H1 (cell line): Measurements from ENCODE around the gene NHLH1. TPM values are rescaled to one million over a fixed set of nuclear protein-coding genes. Genes with fewer than 3 reads are reported as not detected.

Experiments
- CTCF ChIA-PET: fragments of 300-600 bp; sonication (Branson Sonifier 250); formaldehyde crosslinking; loops from one replicate; lab custom pipeline; 2021; ENCODE audit not compliant: partially characterized antibody; lab: Charles Lee
- POLR2A ChIA-PET: fragments of 300-600 bp; sonication (Branson Sonifier 250); formaldehyde crosslinking; loops from one replicate; lab custom pipeline; 2021; ENCODE audit warnings: inconsistent platforms; ENCODE audit not compliant: partially characterized antibody; lab: Charles Lee
- DNase-seq, 2 experiments: peaks; one replicate each; pipeline versions ENCODE4 v3.0.0 to v3.0.0-alpha.2; 2010 to 2022; ENCODE audit warnings: low spot score in 2 of 2, low read depth in 1 of 2, mixed read lengths in 1 of 2
- FAIRE-seq: peaks from 2 replicates; lab custom pipeline; 2011; peaks lifted over from hg19 to GRCh38; lab: Jason Lieb, UNC
- H2AFZ ChIP-seq: 2 replicates; pipeline ENCODE4 v1.8.1; 2012; ENCODE audit warnings: low read length, inconsistent platforms
- H2AK5ac ChIP-seq: 2 replicates; pipeline ENCODE4 v1.6.1; 2013; ENCODE audit warnings: low read depth, low read length
- H2BK120ac ChIP-seq: replicated peaks from 2 replicates; pipeline ENCODE3; 2013; ENCODE audit warnings: low read depth, low read length, inconsistent platforms
- H2BK12ac ChIP-seq: 2 replicates; pipeline ENCODE4 v1.6.1; 2013; ENCODE audit warnings: low read depth, low read length
- H2BK15ac ChIP-seq: 2 replicates; pipeline ENCODE4 v1.6.1; 2013; ENCODE audit warnings: low read length
- H2BK20ac ChIP-seq: 2 replicates; pipeline ENCODE4 v1.6.1; 2013; ENCODE audit warnings: low read length
- H2BK5ac ChIP-seq: 2 replicates; pipeline ENCODE4 v1.6.1; 2013; ENCODE audit warnings: low read depth, low read length
- H3K14ac ChIP-seq: 2 replicates; pipeline ENCODE4 v1.6.1; 2013; ENCODE audit warnings: inconsistent platforms; ENCODE audit not compliant: insufficient read length
- H3K18ac ChIP-seq: 2 replicates; pipeline ENCODE4 v1.6.1; 2013; ENCODE audit warnings: low read length; ENCODE audit errors: extremely low read depth
- H3K23ac ChIP-seq: 2 replicates; pipeline ENCODE4 v1.6.1; 2013; ENCODE audit warnings: inconsistent platforms; ENCODE audit not compliant: insufficient read length
- H3K23me2 ChIP-seq: 2 replicates; pipeline ENCODE4 v1.6.1; 2013; ENCODE audit warnings: low read depth, low read length
- H3K27ac ChIP-seq: 2 replicates; pipeline ENCODE4 v1.6.1; 2011; ENCODE audit warnings: low read depth, low read length, inconsistent platforms
- H3K27me3 ChIP-seq, 4 experiments: replicated peaks in 1 of 4; 1 replicate in 1 of 4; 2 replicates in 3 of 4; pipeline versions ENCODE4 v1.6.1 to v1.8.1; 2011 to 2013; ENCODE audit warnings: low read length in 3 of 4, mild to moderate bottlenecking in 3 of 4, inconsistent platforms in 2 of 4, mixed read lengths in 2 of 4, moderate library complexity in 1 of 4; ENCODE audit not compliant: control insufficient read depth in 3 of 4, insufficient read depth in 3 of 4; ENCODE audit errors: extremely low read depth in 1 of 4
- H3K36me3 ChIP-seq, 4 experiments: 2 replicates each; pipeline versions ENCODE4 v1.6.1 to v1.8.1; 2011 to 2013; ENCODE audit warnings: mild to moderate bottlenecking in 4 of 4, low read length in 3 of 4, moderate library complexity in 2 of 4, control low read depth in 1 of 4, inconsistent platforms in 1 of 4; ENCODE audit not compliant: insufficient read depth in 4 of 4, control insufficient read depth in 2 of 4
- H3K4ac ChIP-seq: replicated peaks from 2 replicates; pipeline ENCODE3; 2013; ENCODE audit warnings: low read length, low read depth, mixed read lengths, inconsistent platforms; ENCODE audit not compliant: insufficient read length
- H3K4me1 ChIP-seq, 4 experiments: replicated peaks in 1 of 4; 1 replicate in 1 of 4; 2 replicates in 3 of 4; pipeline versions ENCODE4 v1.6.1 to v1.8.1; 2011 to 2013; ENCODE audit warnings: low read length in 3 of 4, inconsistent platforms in 2 of 4, mixed read lengths in 1 of 4; ENCODE audit not compliant: insufficient read depth in 4 of 4, control insufficient read depth in 3 of 4
- H3K4me2 ChIP-seq, 2 experiments: 2 replicates each; pipeline versions ENCODE4 v1.6.1 to v1.8.1; 2011 to 2013; ENCODE audit warnings: low read depth in 2 of 2, low read length in 2 of 2, control low read depth in 1 of 2, inconsistent platforms in 1 of 2, mild to moderate bottlenecking in 1 of 2; ENCODE audit not compliant: insufficient read depth in 1 of 2
- H3K4me3 ChIP-seq, 4 experiments: fragments of 200-600, 300-600 bp in 1 of 4; sonication (generic), shearing (Covaris generic), sonication (Bioruptor Twin) in 1 of 4; 2 replicates each; pipeline versions ENCODE4 v1.5.1 to v1.8.1; 2011 to 2016; ENCODE audit warnings: low read length in 4 of 4, low read depth in 3 of 4, control low read depth in 2 of 4, inconsistent platforms in 2 of 4, mild to moderate bottlenecking in 2 of 4, mixed read lengths in 1 of 4, moderate library complexity in 1 of 4; ENCODE audit not compliant: insufficient read depth in 2 of 4; ENCODE audit errors: extremely low read depth in 1 of 4
- H3K56ac ChIP-seq: replicated peaks from 2 replicates; pipeline ENCODE3; 2013; ENCODE audit warnings: low read depth, mild to moderate bottlenecking, mixed read lengths, low read length, inconsistent platforms; ENCODE audit not compliant: insufficient read length
- H3K79me1 ChIP-seq: 2 replicates; pipeline ENCODE4 v1.6.1; 2013; ENCODE audit warnings: low read depth, low read length, control low read depth
- H3K79me2 ChIP-seq, 2 experiments: 2 replicates each; pipeline versions ENCODE4 v1.6.1 to v1.8.1; 2012 to 2013; ENCODE audit warnings: low read length in 2 of 2, mild to moderate bottlenecking in 2 of 2, inconsistent platforms in 1 of 2; ENCODE audit not compliant: insufficient read depth in 2 of 2, control insufficient read depth in 1 of 2
- H3K9ac ChIP-seq, 4 experiments: replicated peaks in 1 of 4; 1 replicate in 1 of 4; 2 replicates in 3 of 4; pipeline versions ENCODE4 v1.6.1 to v1.8.1; 2011 to 2013; ENCODE audit warnings: low read depth in 3 of 4, low read length in 3 of 4, control low read depth in 2 of 4, mild to moderate bottlenecking in 2 of 4, moderate library complexity in 2 of 4, inconsistent platforms in 1 of 4; ENCODE audit errors: extremely low read depth in 1 of 4
- H3K9me3 ChIP-seq, 2 experiments: 2 replicates each; pipeline versions ENCODE4 v1.6.1 to v1.8.1; 2012 to 2013; ENCODE audit warnings: mild to moderate bottlenecking in 2 of 2, moderate library complexity in 2 of 2, control low read depth in 1 of 2, inconsistent platforms in 1 of 2, low read depth in 1 of 2, low read length in 1 of 2, mixed read lengths in 1 of 2; ENCODE audit not compliant: insufficient read depth in 2 of 2
- H4K20me1 ChIP-seq, 2 experiments: replicated peaks in 1 of 2; 2 replicates each; pipeline versions ENCODE3 to v1.8.1; 2011 to 2013; ENCODE audit warnings: inconsistent platforms in 2 of 2, low read length in 2 of 2, mild to moderate bottlenecking in 1 of 2; ENCODE audit not compliant: insufficient read depth in 2 of 2, control insufficient read depth in 1 of 2
- H4K5ac ChIP-seq: 2 replicates; pipeline ENCODE4 v1.6.1; 2013; ENCODE audit warnings: low read length, low read depth, mixed read lengths, inconsistent platforms; ENCODE audit not compliant: insufficient read length
- H4K8ac ChIP-seq: 2 replicates; pipeline ENCODE4 v1.8.0; 2013; ENCODE audit warnings: mild to moderate bottlenecking, moderate library complexity, low read length, inconsistent platforms; ENCODE audit not compliant: insufficient read depth; ENCODE audit errors: extremely low read depth
- H4K91ac ChIP-seq: replicated peaks from 2 replicates; pipeline ENCODE3; 2013; ENCODE audit warnings: low read length, mixed read lengths, inconsistent platforms; ENCODE audit not compliant: insufficient read length
- CREB1 ChIP-seq: IDR thresholded peaks from 2 replicates; pipeline ENCODE4 v1.6.1; 2012; ENCODE audit warnings: inconsistent platforms
- E2F6 ChIP-seq: IDR thresholded peaks from 2 replicates; pipeline ENCODE4 v1.6.1; 2012; ENCODE audit warnings: inconsistent platforms
- FOSL1 ChIP-seq: IDR thresholded peaks from 2 replicates; pipeline ENCODE4 v1.6.1; 2011; ENCODE audit warnings: mild to moderate bottlenecking, low read depth, low read length, moderate library complexity; ENCODE audit not compliant: insufficient read depth
- RFX5 ChIP-seq: IDR thresholded peaks from 2 replicates; pipeline ENCODE4 v1.6.1; 2011; ENCODE audit warnings: low read depth, low read length, improper control_type of control experiment, borderline replicate concordance
- RXRA ChIP-seq: IDR thresholded peaks from 2 replicates; pipeline ENCODE4 v1.6.1; 2011; ENCODE audit warnings: low read depth, mild to moderate bottlenecking, low read length, moderate library complexity; ENCODE audit not compliant: insufficient read depth
- WGBS, 2 experiments: shearing (Covaris generic) in 1 of 2; methylation state at CpG; one replicate each; pipeline versions ENCODE4 v1.1.6 to v1.1.7; 2013 to 2015; ENCODE audit warnings: low lambda C conversion rate in 2 of 2, mixed read lengths in 2 of 2, inconsistent platforms in 1 of 2, low coverage in 1 of 2, missing lambda C conversion rate in 1 of 2; ENCODE audit not compliant: insufficient replicate concordance in 2 of 2, insufficient coverage in 1 of 2, insufficient read length in 1 of 2; ENCODE audit errors: extremely low coverage in 1 of 2, missing lambda C conversion rate in 1 of 2; 5-methylcytosine and 5-hydroxymethylcytosine counted together
- polyA plus RNA-seq, 7 experiments: library from polyadenylated mRNA; depleted of rRNA in 3 of 7; stranded (reverse) in 5 of 7; unstranded in 2 of 7; fragments of >200 nt in 5 of 7; fragments of 200-250 nt in 2 of 7; gene quantifications; 1 replicate in 5 of 7; 2 replicates in 1 of 7; 4 replicates in 1 of 7; pipeline versions ENCODE4 v1.2.1 to v1.2.3, GENCODE V29; 2011 to 2013; ENCODE audit warnings: missing spikeins in 2 of 7, mixed read lengths in 2 of 7
- total RNA-seq: library from RNA; stranded (reverse); fragmentation: NEBNext Ultra II Directional; extraction: Animal tissue kit (Norgen Biotek cat#: 25700); gene quantifications from 2 replicates; pipeline ENCODE4 v1.2.1, GENCODE V29; 2021
- TF ChIP-seq, protein P1 (sequence below): IDR thresholded peaks from 2 replicates; pipeline ENCODE4 v1.6.1; 2011; ENCODE audit warnings: low read length, improper control_type of control experiment

The NHLH1 gene
- total and polyA plus RNA-seq, 2 of the 8 experiments (the other 6 are each of a cell fraction or from before 2014, with no cell fraction given): 0.39 to 0.91 TPM

DNA sequence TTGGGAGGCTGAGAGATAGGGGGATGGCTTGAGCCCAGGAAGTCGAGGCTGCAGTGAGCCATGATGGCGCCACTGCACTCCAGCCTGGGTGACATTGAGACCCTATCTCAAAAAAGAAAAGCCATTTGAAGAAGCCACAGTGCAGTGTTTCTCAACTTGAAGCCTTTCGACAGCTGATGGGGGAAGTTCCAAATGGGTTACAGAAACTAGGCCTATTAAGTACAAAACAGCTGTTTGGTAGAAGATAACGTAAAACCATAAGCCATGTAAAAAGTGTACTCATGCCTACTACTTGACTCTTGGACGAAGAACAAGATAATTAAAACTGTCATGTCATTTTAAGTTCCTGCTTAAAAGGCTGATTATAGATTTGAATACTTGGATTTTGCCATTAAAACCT lies 40.5 kb upstream of the NHLH1 start:
- Histone ChIP-seq H3K4ac (no peak overlapping the region), H3K4me1 (no peaks in the 10 kb centered on the region)
- FAIRE-seq: no peak
- TF ChIP-seq RXRA: no peak
- TF ChIP-seq E2F6: no peak
- no peak for TF ChIP-seq CREB1
- no peak for TF ChIP-seq FOSL1
- no peak for TF ChIP-seq RFX5
- TF ChIP-seq, protein P1, sequence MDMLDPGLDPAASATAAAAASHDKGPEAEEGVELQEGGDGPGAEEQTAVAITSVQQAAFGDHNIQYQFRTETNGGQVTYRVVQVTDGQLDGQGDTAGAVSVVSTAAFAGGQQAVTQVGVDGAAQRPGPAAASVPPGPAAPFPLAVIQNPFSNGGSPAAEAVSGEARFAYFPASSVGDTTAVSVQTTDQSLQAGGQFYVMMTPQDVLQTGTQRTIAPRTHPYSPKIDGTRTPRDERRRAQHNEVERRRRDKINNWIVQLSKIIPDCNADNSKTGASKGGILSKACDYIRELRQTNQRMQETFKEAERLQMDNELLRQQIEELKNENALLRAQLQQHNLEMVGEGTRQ: no peak

More for the DNA sequence above, 40.5 kb upstream of the NHLH1 start:
- DNase-seq: no peak
- Histone ChIP-seq H4K8ac (no peak overlapping the region), H3K4me2 (no peak overlapping the region), H3K4me3 (no peak overlapping the region), H3K23me2 (no peaks in the 10 kb centered on the region; the same call in 1 of the 2 replicates), H2AFZ (no peak overlapping the region), H3K14ac (no peak overlapping the region), H3K79me2 (no peaks in the 10 kb centered on the region), H3K56ac (no peak overlapping the region), H2BK20ac (no peak overlapping the region), H3K36me3 (peaks cover 13 to 78% (median 39%) of the 10 kb centered on the region in 4 experiments), H2AK5ac (no peak overlapping the region), H4K91ac (no peak overlapping the region), H3K27me3 (no peaks in the 10 kb centered on the region), H2BK120ac (no peak overlapping the region), H3K9ac (no peak overlapping the region), H3K27ac (no peak overlapping the region), H3K79me1 (no peaks in the 10 kb centered on the region; the same call in 1 of the 2 replicates), H2BK15ac (no peak overlapping the region), H2BK5ac (no peak overlapping the region), H4K20me1 (no peaks in the 10 kb centered on the region), H4K5ac (no peak overlapping the region), H3K9me3 (no peaks in the 10 kb centered on the region), H3K23ac (no peak overlapping the region), H3K18ac (no peak overlapping the region), H2BK12ac (no peak overlapping the region)
- CTCF ChIA-PET: interaction anchor here (1.6 kb wide), 1 partner anchor 35 kb away, joined by 4 read pairs; no protein-coding TSS in a partner anchor
- POLR2A ChIA-PET: no interaction called here
- 95% methylated on average over 5 of the region's 5 CpGs; no CpG with 5 or more reads in 1 of the 2 experiments for WGBS, 2 experiments
